ENCODE data around the gene BIRC6. TPM values are rescaled to one million over a fixed set of nuclear protein-coding genes. Genes with fewer than 3 reads are reported as not detected.
A peak's percentile ranks its signal among the peaks of the same experiment; 100 is the strongest.
"Not testable (repeated sequence)": the region's sequence is repeated elsewhere in the genome, so short reads cannot be mapped to it uniquely, and the experiment has no call there.

Gene BIRC6
- polyA plus RNA-seq, 2 of the 4 experiments (the other 2 are of a cell fraction): 21.0 to 111 TPM

GRCh38 chr2:32356681-32357317 is at the start of gene BIRC6 (continued):
- peak; percentile 99 for TF ChIP-seq BCL3 (IDR thresholded peaks at IDR 0.05)
- no peak for TF ChIP-seq EHMT2 (IDR thresholded peaks at IDR 0.05; ENCODE audit: low read depth)
- no peak for TF ChIP-seq EHF (CRISPR knock-in tag; IDR thresholded peaks at IDR 0.05)
- TF ChIP-seq JUNB (IDR thresholded peaks at IDR 0.05): no peak
- no peak for TF ChIP-seq NPAS2 (CRISPR knock-in tag; IDR thresholded peaks at IDR 0.05; ENCODE audit: borderline replicate concordance)
- no peak for TF ChIP-seq KDM1A (IDR thresholded peaks at IDR 0.05; ENCODE audit: low read depth)
- peak; percentile 96 to 99 for TF ChIP-seq JUN (IDR thresholded peaks at IDR 0.05)

- TF ChIP-seq ATOH8 (CRISPR knock-in tag; IDR thresholded peaks at IDR 0.05; ENCODE audit: low read depth) (no peak), RARB (CRISPR knock-in tag; IDR thresholded peaks at IDR 0.05) (no peak), BHLHE40 (IDR thresholded peaks at IDR 0.05; ENCODE audit: low read depth, low read length) (no peak)
- no peak for FAIRE-seq
- ChIA-PET POLR2A (no interaction called here), CTCF (interaction anchor here (0.6 kb wide), 1 partner anchor 33 kb away, joined by 3 read pairs; no protein-coding TSS in a partner anchor)
- no peak overlapping the region for H3K4me3 ChIP-seq
- 96% methylated on average over 7 of the region's 7 CpGs for WGBS (ENCODE audit: missing lambda C conversion rate)
- H3K4me1 ChIP-seq: no peaks in the 10 kb centered on the region
- H3K27ac ChIP-seq: no peak overlapping the region
- DNase-seq (ENCODE audit: low read depth in 1 of 2, low spot score in 1 of 2): no peak
- no peak for ATAC-seq
- no peaks in the 10 kb centered on the region for H3K9me3 ChIP-seq
- no peak overlapping the region for H3K4me2 ChIP-seq
Measured at GRCh38 chr2:32310577-32310976, 46.2 kb upstream of the BIRC6 start.

GRCh38 chr2:32314886-32315285 is 41.9 kb upstream of the BIRC6 start:
- Histone ChIP-seq H3K4me3 (no peak overlapping the region), H3K27ac (no peak overlapping the region), H3K4me2 (no peak overlapping the region), H3K9me3 (no peaks in the 10 kb centered on the region), H3K4me1 (no peaks in the 10 kb centered on the region)
- 89% methylated on average over 1 of the region's 1 CpG for WGBS (ENCODE audit: missing lambda C conversion rate)
- ChIA-PET CTCF (interaction anchor here (1.4 to 2.4 kb wide), 3 partner anchors 9 to 15 kb away, joined by 4 to 9 read pairs (median 6); no protein-coding TSS in a partner anchor), POLR2A (no interaction called here)
- DNase-seq (ENCODE audit: low read depth in 1 of 2, low spot score in 1 of 2) (no peak), ATAC-seq (no peak; a peak in 1 of 6 replicates), FAIRE-seq (no peak)
- TF ChIP-seq HDAC2 (IDR thresholded peaks at IDR 0.05): no peak
- no peak for TF ChIP-seq CEBPB (IDR thresholded peaks at IDR 0.05)
- TF ChIP-seq PHF8 (IDR thresholded peaks at IDR 0.05; ENCODE audit: borderline replicate concordance, low read depth): no peak
- TF ChIP-seq BCL3 (IDR thresholded peaks at IDR 0.05): no peak
- no peak for TF ChIP-seq MAZ (IDR thresholded peaks at IDR 0.05; ENCODE audit: borderline replicate concordance, low read depth, low read length)
- TF ChIP-seq RARB (CRISPR knock-in tag; IDR thresholded peaks at IDR 0.05): no peak
- no peak for TF ChIP-seq MAX (IDR thresholded peaks at IDR 0.05)
- TF ChIP-seq ZFP36 (IDR thresholded peaks at IDR 0.05; ENCODE audit: borderline replicate concordance, partially characterized antibody): no peak
- TF ChIP-seq POLR2AphosphoS2 (conservative IDR thresholded peaks at IDR 0.05; ENCODE audit: low read length): no peak
- TF ChIP-seq CBX8 (IDR thresholded peaks at IDR 0.05): no peak
- TF ChIP-seq JUN (IDR thresholded peaks at IDR 0.05): no peak
- no peak for TF ChIP-seq HOXB13 (CRISPR knock-in tag; IDR thresholded peaks at IDR 0.05; ENCODE audit: low read depth)

- H3K27ac ChIP-seq; ATAC-seq; H3K9me3 ChIP-seq; DNase-seq (ENCODE audit: low read depth in 1 of 2, low spot score in 1 of 2); H3K4me3 ChIP-seq; CTCF ChIA-PET; FAIRE-seq: not testable (repeated sequence)
- Histone ChIP-seq H3K4me2 (peak overlapping the region; percentile 58), H3K4me1 (peaks cover 23% of the 10 kb centered on the region)
- POLR2A ChIA-PET: interaction anchor here (0.6 kb wide), 1 partner anchor 39 kb away, joined by 4 read pairs; no protein-coding TSS in a partner anchor
- WGBS (ENCODE audit: missing lambda C conversion rate): 73% methylated on average over 1 of the region's 1 CpG
Measured at GRCh38 chr2:32328679-32329078, 28.1 kb upstream of the BIRC6 start.
